Panc1 (cell line): ENCODE data around the gene SEC31B.

ENCODE experiments used
- CTCF ChIP-seq: fragments of 450-650 bp; IDR thresholded peaks from 2 replicates; pipeline ENCODE4 v1.5.1; 2017; ENCODE audit warnings: mild to moderate bottlenecking
- POLR2AphosphoS5 ChIP-seq: IDR thresholded peaks from 2 replicates; pipeline ENCODE4 v1.6.1; 2012; ENCODE audit warnings: mild to moderate bottlenecking, low read depth, low read length, moderate library complexity
- REST ChIP-seq, 2 experiments: IDR thresholded peaks; 2 replicates each; pipeline ENCODE4 v1.6.1; 2011 to 2012; ENCODE audit warnings: low read depth in 2 of 2, control low read depth in 1 of 2, low read length in 1 of 2, mild to moderate bottlenecking in 1 of 2, moderate library complexity in 1 of 2; ENCODE audit not compliant: insufficient read depth in 1 of 2
- TCF7L2 ChIP-seq: IDR thresholded peaks from 2 replicates; pipeline ENCODE4 v1.6.1; 2011; ENCODE audit warnings: mild to moderate bottlenecking, low read depth, low read length, inconsistent platforms

DNA sequence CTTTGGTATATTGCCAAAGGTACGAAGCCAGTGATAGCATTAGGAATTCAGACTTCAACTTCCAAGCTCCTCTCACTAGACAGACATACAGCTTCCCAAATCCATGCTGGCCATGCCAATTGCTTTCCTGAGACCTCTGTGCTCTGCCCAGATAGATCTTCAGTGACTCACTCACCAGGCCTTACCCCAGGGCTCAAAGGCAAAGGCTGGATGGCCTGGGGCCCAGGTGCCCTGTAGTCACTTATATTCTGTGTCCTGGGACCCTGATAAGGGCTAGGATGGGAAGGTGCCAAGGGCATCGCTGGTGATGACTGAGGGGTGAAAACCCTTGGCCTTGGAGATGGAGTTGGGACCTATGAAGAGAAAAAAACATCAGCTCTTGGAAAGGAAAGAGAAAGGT, 29.1 kb downstream of the SEC31B start:
- TF ChIP-seq CTCF (no peak), POLR2AphosphoS5 (no peak), TCF7L2 (no peak), REST (IDR thresholded peaks at IDR 0.05; ENCODE audit: insufficient read depth in 1 of 2, low read depth in 2 of 2, low read length in 1 of 2) (no peak)
